Breast epithelium (tissue), 3 donors: ENCODE results near the gene FAM227A.

Experiments used
- CTCF ChIP-seq, 3 donors: fragments of 450-650 bp; IDR thresholded peaks; one replicate each; pipeline ENCODE4 v1.5.1; 2016 to 2017; ENCODE audit warnings: antibody characterized with exemption in 3 of 3, mild to moderate bottlenecking in 3 of 3, moderate library complexity in 3 of 3
- POLR2A ChIP-seq: fragments of 450-650 bp; IDR thresholded peaks from one replicate; pipeline ENCODE4 v1.6.1; 2016; ENCODE audit warnings: antibody characterized with exemption, mild to moderate bottlenecking, moderate library complexity
- POLR2AphosphoS5 ChIP-seq, 3 donors: sonication (generic); formaldehyde crosslinking; IDR thresholded peaks; one replicate each; pipeline ENCODE4 v1.6.1; 2017; ENCODE audit warnings: antibody characterized with exemption in 3 of 3

- no peak for TF ChIP-seq POLR2AphosphoS5 (IDR thresholded peaks at IDR 0.05)
- no peak for TF ChIP-seq CTCF (IDR thresholded peaks at IDR 0.05)
- no peak for TF ChIP-seq POLR2A
Observed at GRCh38 chr22:38613588-38613987, 42.6 kb downstream of the FAM227A start.
